ENCODE measurements around the gene ANKS6. TPM values are rescaled to one million over a fixed set of nuclear protein-coding genes. Genes with fewer than 3 reads are reported as not detected.
"Not testable (repeated sequence)": the region's sequence is repeated elsewhere in the genome, so short reads cannot be mapped to it uniquely, and the experiment has no call there.

ANKS6 gene
- polyA plus RNA-seq, 1 experiment: 13.0 TPM

- ChIA-PET POLR2A (no interaction called here), CTCF (interaction anchor here (1.3 kb wide), 1 partner anchor 21 kb away, joined by 3 read pairs; no protein-coding TSS in a partner anchor)
- no peak for TF ChIP-seq CTCF (IDR thresholded peaks at IDR 0.05; ENCODE audit: insufficient read depth, low read depth, low read length)
- Histone ChIP-seq H3K36me3 (ENCODE audit: control insufficient read depth, insufficient read depth, low read length) (no peaks in the 10 kb centered on the region), H3K27me3 (ENCODE audit: control insufficient read depth, insufficient read depth, low read length) (0 out of 2 replicates have a peak, but pooled peaks cover 2% of the 10 kb centered on the region), H3K4me3 (ENCODE audit: low read depth, low read length) (no peak overlapping the region)
- DNase-seq (ENCODE audit: low read depth): no peak
These were observed 109.1 kb downstream of the ANKS6 start for GRCh38 chr9:98686961-98687855.

GRCh38 chr9:98684816-98685215 is 111.5 kb downstream of the ANKS6 start:
- H3K27me3 ChIP-seq (ENCODE audit: control insufficient read depth, insufficient read depth, low read length); DNase-seq (ENCODE audit: low read depth); POLR2A ChIA-PET; CTCF ChIA-PET; H3K36me3 ChIP-seq (ENCODE audit: control insufficient read depth, insufficient read depth, low read length); H3K4me3 ChIP-seq (ENCODE audit: low read depth, low read length): not testable (repeated sequence)

Other genes with a start within 250 kb of the ANKS6 start
- 1.4 and 1.6 TPM in 2 replicates for gene GABBR2, start 87.6 kb downstream of the ANKS6 start, polyA plus RNA-seq (2011; rRNA removed)
- gene GALNT12, start 11.1 kb upstream of the ANKS6 start, polyA plus RNA-seq (2011; rRNA removed): 4.2 and 4.8 TPM in 2 replicates
- gene COL15A1, start 147.4 kb upstream of the ANKS6 start, polyA plus RNA-seq (2011; rRNA removed): 74.5 and 112 TPM in 2 replicates

Measured in BJ (cell line).